HepG2 (cell line): ENCODE data around the gene DAPK1. TPM values are rescaled to one million over a fixed set of nuclear protein-coding genes. Genes with fewer than 3 reads are reported as not detected.

Experiments
- MXD4 ChIP-seq: IDR thresholded peaks from 2 replicates; pipeline ENCODE4 v1.6.1; 2016; ENCODE audit warnings: mild to moderate bottlenecking, missing biosample characterization, missing genetic modification reagents
- NFIC ChIP-seq: IDR thresholded peaks from 2 replicates; pipeline ENCODE4 v1.6.1; 2012; ENCODE audit warnings: mild to moderate bottlenecking, low read length, inconsistent platforms
- ZBTB26 ChIP-seq: IDR thresholded peaks from 2 replicates; pipeline ENCODE4 v1.6.1; 2016; ENCODE audit warnings: missing compliant biosample characterization, missing genetic modification reagents, borderline replicate concordance
- ZNF160 ChIP-seq: sonication (generic); formaldehyde crosslinking; IDR thresholded peaks from 2 replicates; pipeline ENCODE4 v1.8.0; 2022; ENCODE audit warnings: mild to moderate bottlenecking, inconsistent platforms, missing genetic modification reagents
- ZNF318 ChIP-seq: sonication (generic); formaldehyde crosslinking; IDR thresholded peaks from 2 replicates; pipeline ENCODE4 v1.4.0; 2020; ENCODE audit warnings: mild to moderate bottlenecking, missing genetic modification reagents
- ZNF407 ChIP-seq: sonication (generic); formaldehyde crosslinking; IDR thresholded peaks from one replicate; pipeline ENCODE4 v1.5.1; 2020; ENCODE audit warnings: mild to moderate bottlenecking, missing genetic modification reagents; ENCODE audit errors: not compliant biosample characterization
- polyA plus RNA-seq, 8 experiments: library from polyadenylated mRNA; depleted of rRNA in 3 of 8; stranded (reverse) in 7 of 8; unstranded in 1 of 8; fragments of >200 nt; fragmentation: Illumina TruSeq in 4 of 8; extraction: Trizol in 4 of 8; gene quantifications; 2 replicates each; pipeline versions ENCODE4 v1.2.1 to v1.2.3, GENCODE V29; 2011 to 2016; ENCODE audit warnings: low read depth in 4 of 8, missing spikeins in 1 of 8, mixed read lengths in 1 of 8; ENCODE audit not compliant: insufficient read depth in 1 of 8
- total RNA-seq, 5 experiments: library from RNA; depleted of rRNA; stranded (reverse); fragments of >200 nt; fragmentation: Illumina TruSeq; extraction: Trizol; gene quantifications; 2 replicates each; pipeline ENCODE4 v1.2.3, GENCODE V29; 2016; ENCODE audit warnings: low read depth in 1 of 5

DAPK1 gene
- total and polyA plus RNA-seq, 2 of the 13 experiments (the other 11 are each of a cell fraction or from before 2014, with no cell fraction given): 35.7 to 35.9 TPM

GRCh38 chr9:87569008-87569509, 71.4 kb downstream of the DAPK1 start (continued):
- TF ChIP-seq ZBTB26: peak; percentile 52; the same call in 1 of the 2 replicates
- TF ChIP-seq NFIC: peak; percentile 78; the same call in 1 of the 2 replicates
- no peak for TF ChIP-seq ZNF318 (CRISPR knock-in tag)
- peak; percentile 66; the same call in 1 of the 2 replicates for TF ChIP-seq ZNF160 (CRISPR knock-in tag)
- TF ChIP-seq MXD4: 0 out of 2 replicates have a peak, but pooled peaks have one; percentile 38
- no peak for TF ChIP-seq ZNF407 (CRISPR knock-in tag)
